SIG-M5 (cell line): ENCODE results near the gene SERPINB1.

Experiments
- DNase-seq: peaks from one replicate; lab custom pipeline; 2025; lab: John Stamatoyannopoulos, UW

SERPINB1 gene

GRCh38 chr6:2792330-2793110 is 49.1 kb downstream of the SERPINB1 start:
- DNase-seq = no peak

GRCh38 chr6:2791450-2791974 is 50.2 kb downstream of the SERPINB1 start:
- DNase-seq = no peak

GRCh38 chr6:2790588-2791449 is 50.8 kb downstream of the SERPINB1 start:
- DNase-seq = peak; percentile 6

- DNase-seq = no peak
These were observed 55.4 kb downstream of the SERPINB1 start for GRCh38 chr6:2786269-2786668.

GRCh38 chr6:2784930-2785329 is 56.7 kb downstream of the SERPINB1 start:
- no peak for DNase-seq

- no peak for DNase-seq
These were observed 57.6 kb downstream of the SERPINB1 start for GRCh38 chr6:2784061-2784460.

GRCh38 chr6:2783188-2783963 is 58.3 kb downstream of the SERPINB1 start:
- DNase-seq = no peak

GRCh38 chr6:2782825-2783187 is 58.9 kb downstream of the SERPINB1 start:
- no peak for DNase-seq

- no peak for DNase-seq
These were observed 59.3 kb downstream of the SERPINB1 start for GRCh38 chr6:2782356-2782708.
